Vagina (tissue), 2 donors: ENCODE measurements around the gene PNMA8B.

ENCODE experiments used
- POLR2A ChIP-seq, 2 donors: fragments of 450-650 bp; IDR thresholded peaks; one replicate each; pipeline ENCODE4 v1.6.1; 2017; ENCODE audit warnings: antibody characterized with exemption in 2 of 2, mild to moderate bottlenecking in 2 of 2, moderate library complexity in 2 of 2
- POLR2AphosphoS5 ChIP-seq, 2 donors: sonication (generic); formaldehyde crosslinking; IDR thresholded peaks; one replicate each; pipeline ENCODE4 v1.9.0; 2017; ENCODE audit warnings: antibody characterized with exemption in 2 of 2, mild to moderate bottlenecking in 2 of 2, low read depth in 1 of 2; ENCODE audit not compliant: insufficient read depth in 1 of 2
- TF ChIP-seq, protein P1 (sequence below), 3 experiments: fragments of 450-650 bp in 2 of 3; fragments of 200-600 bp in 1 of 3; sonication (generic) in 1 of 3; IDR thresholded peaks; one replicate each; pipeline ENCODE4 v1.5.1; 2017 to 2019; ENCODE audit warnings: antibody characterized with exemption in 3 of 3, mild to moderate bottlenecking in 2 of 3, moderate library complexity in 2 of 3

- TF ChIP-seq, protein P1, sequence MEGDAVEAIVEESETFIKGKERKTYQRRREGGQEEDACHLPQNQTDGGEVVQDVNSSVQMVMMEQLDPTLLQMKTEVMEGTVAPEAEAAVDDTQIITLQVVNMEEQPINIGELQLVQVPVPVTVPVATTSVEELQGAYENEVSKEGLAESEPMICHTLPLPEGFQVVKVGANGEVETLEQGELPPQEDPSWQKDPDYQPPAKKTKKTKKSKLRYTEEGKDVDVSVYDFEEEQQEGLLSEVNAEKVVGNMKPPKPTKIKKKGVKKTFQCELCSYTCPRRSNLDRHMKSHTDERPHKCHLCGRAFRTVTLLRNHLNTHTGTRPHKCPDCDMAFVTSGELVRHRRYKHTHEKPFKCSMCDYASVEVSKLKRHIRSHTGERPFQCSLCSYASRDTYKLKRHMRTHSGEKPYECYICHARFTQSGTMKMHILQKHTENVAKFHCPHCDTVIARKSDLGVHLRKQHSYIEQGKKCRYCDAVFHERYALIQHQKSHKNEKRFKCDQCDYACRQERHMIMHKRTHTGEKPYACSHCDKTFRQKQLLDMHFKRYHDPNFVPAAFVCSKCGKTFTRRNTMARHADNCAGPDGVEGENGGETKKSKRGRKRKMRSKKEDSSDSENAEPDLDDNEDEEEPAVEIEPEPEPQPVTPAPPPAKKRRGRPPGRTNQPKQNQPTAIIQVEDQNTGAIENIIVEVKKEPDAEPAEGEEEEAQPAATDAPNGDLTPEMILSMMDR (IDR thresholded peaks at IDR 0.05), result no peak
- TF ChIP-seq POLR2AphosphoS5 (IDR thresholded peaks at IDR 0.05; ENCODE audit: insufficient read depth in 1 of 2, low read depth in 1 of 2) (no peak), POLR2A (IDR thresholded peaks at IDR 0.05) (no peak)
These were observed 4.9 kb downstream of the PNMA8B start for GRCh38 chr19:46490774-46491173.
